ENCODE results near the gene DNAI2. TPM values are rescaled to one million over a fixed set of nuclear protein-coding genes. Genes with fewer than 3 reads are reported as not detected.

The DNAI2 gene
- total and polyA plus RNA-seq, 9 of the 15 experiments (the other 6 are each of a cell fraction or from before 2014, with no cell fraction given), result not detected

GRCh38 chr17:74282587-74283370, 8.7 kb downstream of the DNAI2 start (continued):
- TF ChIP-seq, protein P1, sequence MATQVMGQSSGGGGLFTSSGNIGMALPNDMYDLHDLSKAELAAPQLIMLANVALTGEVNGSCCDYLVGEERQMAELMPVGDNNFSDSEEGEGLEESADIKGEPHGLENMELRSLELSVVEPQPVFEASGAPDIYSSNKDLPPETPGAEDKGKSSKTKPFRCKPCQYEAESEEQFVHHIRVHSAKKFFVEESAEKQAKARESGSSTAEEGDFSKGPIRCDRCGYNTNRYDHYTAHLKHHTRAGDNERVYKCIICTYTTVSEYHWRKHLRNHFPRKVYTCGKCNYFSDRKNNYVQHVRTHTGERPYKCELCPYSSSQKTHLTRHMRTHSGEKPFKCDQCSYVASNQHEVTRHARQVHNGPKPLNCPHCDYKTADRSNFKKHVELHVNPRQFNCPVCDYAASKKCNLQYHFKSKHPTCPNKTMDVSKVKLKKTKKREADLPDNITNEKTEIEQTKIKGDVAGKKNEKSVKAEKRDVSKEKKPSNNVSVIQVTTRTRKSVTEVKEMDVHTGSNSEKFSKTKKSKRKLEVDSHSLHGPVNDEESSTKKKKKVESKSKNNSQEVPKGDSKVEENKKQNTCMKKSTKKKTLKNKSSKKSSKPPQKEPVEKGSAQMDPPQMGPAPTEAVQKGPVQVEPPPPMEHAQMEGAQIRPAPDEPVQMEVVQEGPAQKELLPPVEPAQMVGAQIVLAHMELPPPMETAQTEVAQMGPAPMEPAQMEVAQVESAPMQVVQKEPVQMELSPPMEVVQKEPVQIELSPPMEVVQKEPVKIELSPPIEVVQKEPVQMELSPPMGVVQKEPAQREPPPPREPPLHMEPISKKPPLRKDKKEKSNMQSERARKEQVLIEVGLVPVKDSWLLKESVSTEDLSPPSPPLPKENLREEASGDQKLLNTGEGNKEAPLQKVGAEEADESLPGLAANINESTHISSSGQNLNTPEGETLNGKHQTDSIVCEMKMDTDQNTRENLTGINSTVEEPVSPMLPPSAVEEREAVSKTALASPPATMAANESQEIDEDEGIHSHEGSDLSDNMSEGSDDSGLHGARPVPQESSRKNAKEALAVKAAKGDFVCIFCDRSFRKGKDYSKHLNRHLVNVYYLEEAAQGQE (IDR thresholded peaks at IDR 0.05; ENCODE audit: borderline replicate concordance), result peak; percentile 8; the same call in 1 of the 2 replicates
- TF ChIP-seq, protein P1 (CRISPR knock-in tag; IDR thresholded peaks at IDR 0.05; ENCODE audit: low read depth), result no peak
- TF ChIP-seq NEUROD1 (IDR thresholded peaks at IDR 0.05; ENCODE audit: borderline replicate concordance, low read depth, low read length, partially characterized antibody) (no peak), ID3 (CRISPR knock-in tag; IDR thresholded peaks at IDR 0.05) (no peak), ID3 (tag; IDR thresholded peaks at IDR 0.05) (0 out of 2 replicates have a peak, but pooled peaks have one; percentile 16), MBD1 (CRISPR knock-in tag; IDR thresholded peaks at IDR 0.05) (no peak)
- TF ChIP-seq, protein P2, sequence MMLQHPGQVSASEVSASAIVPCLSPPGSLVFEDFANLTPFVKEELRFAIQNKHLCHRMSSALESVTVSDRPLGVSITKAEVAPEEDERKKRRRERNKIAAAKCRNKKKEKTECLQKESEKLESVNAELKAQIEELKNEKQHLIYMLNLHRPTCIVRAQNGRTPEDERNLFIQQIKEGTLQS (IDR thresholded peaks at IDR 0.05), result peak; percentile 86
- TF ChIP-seq, protein P2 (CRISPR knock-in tag; conservative IDR thresholded peaks at IDR 0.05), result no peak
- TF ChIP-seq, protein P3, sequence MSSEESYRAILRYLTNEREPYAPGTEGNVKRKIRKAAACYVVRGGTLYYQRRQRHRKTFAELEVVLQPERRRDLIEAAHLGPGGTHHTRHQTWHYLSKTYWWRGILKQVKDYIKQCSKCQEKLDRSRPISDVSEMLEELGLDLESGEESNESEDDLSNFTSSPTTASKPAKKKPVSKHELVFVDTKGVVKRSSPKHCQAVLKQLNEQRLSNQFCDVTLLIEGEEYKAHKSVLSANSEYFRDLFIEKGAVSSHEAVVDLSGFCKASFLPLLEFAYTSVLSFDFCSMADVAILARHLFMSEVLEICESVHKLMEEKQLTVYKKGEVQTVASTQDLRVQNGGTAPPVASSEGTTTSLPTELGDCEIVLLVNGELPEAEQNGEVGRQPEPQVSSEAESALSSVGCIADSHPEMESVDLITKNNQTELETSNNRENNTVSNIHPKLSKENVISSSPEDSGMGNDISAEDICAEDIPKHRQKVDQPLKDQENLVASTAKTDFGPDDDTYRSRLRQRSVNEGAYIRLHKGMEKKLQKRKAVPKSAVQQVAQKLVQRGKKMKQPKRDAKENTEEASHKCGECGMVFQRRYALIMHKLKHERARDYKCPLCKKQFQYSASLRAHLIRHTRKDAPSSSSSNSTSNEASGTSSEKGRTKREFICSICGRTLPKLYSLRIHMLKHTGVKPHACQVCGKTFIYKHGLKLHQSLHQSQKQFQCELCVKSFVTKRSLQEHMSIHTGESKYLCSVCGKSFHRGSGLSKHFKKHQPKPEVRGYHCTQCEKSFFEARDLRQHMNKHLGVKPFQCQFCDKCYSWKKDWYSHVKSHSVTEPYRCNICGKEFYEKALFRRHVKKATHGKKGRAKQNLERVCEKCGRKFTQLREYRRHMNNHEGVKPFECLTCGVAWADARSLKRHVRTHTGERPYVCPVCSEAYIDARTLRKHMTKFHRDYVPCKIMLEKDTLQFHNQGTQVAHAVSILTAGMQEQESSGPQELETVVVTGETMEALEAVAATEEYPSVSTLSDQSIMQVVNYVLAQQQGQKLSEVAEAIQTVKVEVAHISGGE (CRISPR knock-in tag; IDR thresholded peaks at IDR 0.05), result peak in 1 of 3 experiments; percentile 79; a peak in 2 of 6 replicates

Data from K562 (cell line).